GM12891 (cell line): Measurements from ENCODE around the gene C19orf53.
"Not testable (repeated sequence)": the region's sequence is repeated elsewhere in the genome, so short reads cannot be mapped to it uniquely, and the experiment has no call there.

ENCODE experiments used
- POLR2A ChIP-seq: IDR thresholded peaks from 2 replicates; pipeline ENCODE4 v1.6.1; 2011; ENCODE audit warnings: low read depth, low read length, control low read depth
- POLR2AphosphoS5 ChIP-seq: IDR thresholded peaks from 2 replicates; pipeline ENCODE4 v1.6.1; 2011; ENCODE audit warnings: low read depth, low read length, control low read depth
- SPI1 ChIP-seq: IDR thresholded peaks from 2 replicates; pipeline ENCODE4 v1.6.1; 2011; ENCODE audit warnings: low read depth, low read length, control low read depth
- TAF1 ChIP-seq: IDR thresholded peaks from 2 replicates; pipeline ENCODE4 v1.6.1; 2011; ENCODE audit warnings: low read depth, low read length, control low read depth

DNA sequence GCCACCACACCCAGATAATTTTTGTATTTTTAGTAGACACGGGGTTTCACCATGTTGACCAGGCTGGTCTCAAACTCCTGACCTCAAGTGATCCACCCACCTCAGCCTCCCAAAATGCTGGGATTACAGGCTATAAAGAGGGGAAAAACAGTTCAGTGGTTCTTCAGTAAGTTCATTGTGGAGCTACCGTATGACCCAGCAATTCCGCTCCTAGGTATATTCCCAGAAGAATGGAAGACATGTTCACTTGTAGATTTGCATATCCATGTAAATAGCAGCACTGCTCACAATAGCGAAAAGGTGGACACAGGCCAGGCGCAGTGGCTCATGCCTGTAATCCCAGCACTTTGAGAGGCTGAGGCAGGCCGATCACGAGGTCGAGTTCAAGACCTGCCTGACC is 5.5 kb downstream of the C19orf53 start:
- TF ChIP-seq POLR2AphosphoS5, POLR2A, TAF1, SPI1: not testable (repeated sequence)
